GM12801 (cell line): ENCODE measurements around the gene SAFB.

Experiments used
- CTCF ChIP-seq: IDR thresholded peaks from one replicate; pipeline ENCODE4 v1.5.1; 2011; ENCODE audit warnings: control low read depth; ENCODE audit not compliant: insufficient read length; ENCODE audit errors: extremely low read depth

Gene SAFB

GRCh38 chr19:5700455-5701092, 77.7 kb downstream of the SAFB start:
- TF ChIP-seq CTCF = no peak

GRCh38 chr19:5703819-5704818, 81.2 kb downstream of the SAFB start:
- TF ChIP-seq CTCF = no peak

- TF ChIP-seq CTCF = no peak
These were observed 82.7 kb downstream of the SAFB start for GRCh38 chr19:5705552-5705951.

GRCh38 chr19:5706876-5707573, 84.1 kb downstream of the SAFB start:
- TF ChIP-seq CTCF = no peak

GRCh38 chr19:5707576-5708575, 85.0 kb downstream of the SAFB start:
- TF ChIP-seq CTCF = no peak

- TF ChIP-seq CTCF = no peak
These were observed 88.1 kb downstream of the SAFB start for GRCh38 chr19:5711025-5711424.
